ENCODE data around the gene SRSF12. TPM values are rescaled to one million over a fixed set of nuclear protein-coding genes. Genes with fewer than 3 reads are reported as not detected.

Gene SRSF12
- total and polyA plus RNA-seq, 2 donors (not counting 3 experiments of a cell fraction or from before 2014, with no cell fraction given) = 0.07 to 0.18 TPM

DNA sequence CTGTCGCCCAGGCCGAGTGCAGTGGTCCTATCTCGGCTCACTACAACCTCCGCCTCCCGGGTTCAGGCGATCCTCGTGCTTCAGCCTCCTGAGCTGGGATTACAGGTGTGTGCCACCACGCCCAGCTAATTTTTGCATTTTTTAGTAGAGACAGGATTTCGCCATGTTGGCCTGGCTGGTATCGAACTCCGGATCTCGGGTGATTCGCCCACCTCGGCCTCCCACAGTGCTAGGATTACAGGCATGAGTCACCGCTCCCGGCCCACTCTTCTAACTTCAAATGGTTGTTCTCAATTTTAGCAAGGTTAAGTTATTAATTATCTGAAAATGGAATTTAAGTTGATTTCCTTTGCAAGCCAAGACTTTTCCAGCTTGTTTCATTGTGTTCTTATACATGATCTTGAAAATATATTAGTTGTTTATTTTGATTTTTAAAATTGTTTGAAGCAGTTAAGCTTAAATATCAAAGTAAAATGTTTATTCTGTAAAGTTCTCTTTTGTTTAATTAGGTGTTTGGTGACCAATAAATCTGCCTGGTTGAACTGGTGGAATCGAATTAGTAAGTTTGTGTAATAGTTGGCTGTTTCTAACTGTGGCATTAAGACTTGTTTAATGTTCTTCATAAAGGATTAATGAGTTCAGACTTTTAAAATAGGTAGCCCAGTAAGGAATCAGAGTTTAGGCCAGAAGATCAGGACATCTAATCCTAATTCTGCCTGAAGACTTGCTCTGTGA, 30.3 kb upstream of the SRSF12 start:
- Histone ChIP-seq H3K36me3 (ENCODE audit: control insufficient read depth in 2 of 2, extremely low read depth in 1 of 2, insufficient read depth in 2 of 2, low read length in 2 of 2) (no peaks in the 10 kb centered on the region), H3K4me2 (ENCODE audit: insufficient read depth, low read length) (no peak overlapping the region), H3K4me1 (ENCODE audit: control insufficient read depth, extremely low read depth, insufficient read depth, low read length) (peaks cover 10% of the 10 kb centered on the region), H3K27me3 (ENCODE audit: control insufficient read depth in 2 of 2, insufficient read depth in 2 of 2, low read length in 2 of 2) (peaks cover 5 to 7% of the 10 kb centered on the region in 2 experiments), H3K27ac (ENCODE audit: insufficient read depth, low read depth, low read length) (no peak overlapping the region), H3K79me2 (ENCODE audit: control insufficient read depth, insufficient read depth, low read length) (peaks cover 4% of the 10 kb centered on the region), H3K9ac (replicated peaks; ENCODE audit: extremely low read depth, insufficient read depth, low read length) (no peak overlapping the region), H2AFZ (ENCODE audit: low read depth, low read length) (no peak overlapping the region), H3K4me3 (replicated peaks in 1 of 3; ENCODE audit: insufficient read depth in 1 of 3, low read depth in 1 of 3, low read length in 3 of 3) (no peak overlapping the region), H3K9me1 (replicated peaks; ENCODE audit: control insufficient read depth, extremely low read depth, insufficient read depth, low read length) (no peaks in the 10 kb centered on the region), H4K20me1 (replicated peaks; ENCODE audit: control insufficient read depth, extremely low read depth, insufficient read depth, low read length) (no peaks in the 10 kb centered on the region), H3K9me3 (replicated peaks; ENCODE audit: control insufficient read depth, insufficient read depth, low read length) (no peaks in the 10 kb centered on the region)
- intact Hi-C loops (cut with micrococcal nuclease) (loop anchor here (5.0 kb wide), 1 partner anchor 204 kb away; the partner anchor contains the start of gene UBE2J1), dilution Hi-C loops (cut with MboI; ENCODE audit: extremely low pct_ligation_motif_present, low sequenced_read_pairs) (no loop called here)
- no TSS peak for BruUV-seq (replicated peaks)
- ChIA-PET CTCF (interaction anchor here (0.7 to 1.9 kb wide), 4 partner anchors 25 to 224 kb away, joined by 3 to 6 read pairs (median 4); no protein-coding TSS in a partner anchor), POLR2A (interaction anchor here (0.7 to 1.8 kb wide), 2 partner anchors 35 to 68 kb away, joined by 3 to 4 read pairs; partner anchors contain the start of gene PNRC1)
- DNase-seq (ENCODE audit: low read depth, low spot score) (no peak), FAIRE-seq (peak; percentile 40)
- TF ChIP-seq POLR2AphosphoS5 (IDR thresholded peaks at IDR 0.05; ENCODE audit: insufficient read depth, low read depth, low read length) = no peak

DNA sequence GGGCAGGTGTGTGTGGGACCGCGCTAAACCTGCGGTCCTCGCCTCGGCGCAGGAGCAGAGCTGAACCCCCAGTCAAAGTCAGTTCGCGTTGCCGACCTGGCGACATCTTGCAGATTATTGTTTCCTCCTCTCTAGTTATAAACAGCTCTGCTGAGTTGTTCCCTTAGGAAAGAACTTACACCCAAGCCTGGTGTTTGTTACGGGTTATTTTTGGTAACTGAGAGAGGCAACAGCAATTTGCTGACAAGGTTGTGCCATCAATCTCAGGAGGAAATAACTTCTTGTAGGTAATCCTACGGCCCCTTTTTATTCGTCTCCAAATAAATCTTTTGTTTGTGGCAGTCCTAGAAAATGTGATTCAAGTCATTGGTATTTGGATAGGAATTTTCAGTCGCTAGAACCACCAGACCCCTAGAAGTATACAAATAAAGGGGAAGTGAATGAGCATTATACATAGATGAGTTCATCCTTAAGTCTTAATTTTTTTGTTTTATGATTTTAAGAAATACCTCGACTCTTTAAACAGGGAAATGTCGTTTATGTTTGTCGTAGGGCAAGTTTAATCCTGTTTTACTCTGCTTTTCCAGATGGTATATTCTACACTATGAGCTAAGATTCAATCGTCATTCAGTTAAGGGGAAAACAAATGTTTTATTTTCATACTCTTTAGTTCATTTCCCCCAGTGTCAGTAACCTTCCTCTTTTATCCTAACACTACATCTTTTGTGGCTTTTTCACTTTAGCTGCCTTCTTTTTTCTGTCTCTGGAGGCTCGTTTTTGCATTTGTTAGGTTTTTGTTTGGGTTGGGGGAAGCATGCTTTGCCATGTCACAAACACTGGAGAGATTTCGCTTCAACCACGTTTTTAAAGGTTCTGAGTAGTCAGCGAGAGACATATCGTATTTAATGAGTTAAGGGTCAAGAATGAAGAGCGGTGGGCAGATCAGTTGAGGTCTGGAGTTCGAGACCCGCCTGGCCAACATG, 29.1 kb upstream of the SRSF12 start:
- peak overlapping the region; percentile 97 for H2AFZ ChIP-seq (ENCODE audit: low read depth, low read length)
- no peaks in the 10 kb centered on the region for H3K36me3 ChIP-seq (ENCODE audit: control insufficient read depth in 2 of 2, extremely low read depth in 1 of 2, insufficient read depth in 2 of 2, low read length in 2 of 2)
- peaks cover 4% of the 10 kb centered on the region for H3K79me2 ChIP-seq (ENCODE audit: control insufficient read depth, insufficient read depth, low read length)
- dilution Hi-C loops (cut with MboI; ENCODE audit: extremely low pct_ligation_motif_present, low sequenced_read_pairs) = no loop called here
- CTCF ChIA-PET = interaction anchor here (1.1 to 2.7 kb wide), 8 partner anchors 10 to 225 kb away, joined by 3 to 18 read pairs (median 6); no protein-coding TSS in a partner anchor
- TF ChIP-seq, protein P1, sequence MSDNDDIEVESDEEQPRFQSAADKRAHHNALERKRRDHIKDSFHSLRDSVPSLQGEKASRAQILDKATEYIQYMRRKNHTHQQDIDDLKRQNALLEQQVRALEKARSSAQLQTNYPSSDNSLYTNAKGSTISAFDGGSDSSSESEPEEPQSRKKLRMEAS (IDR thresholded peaks at IDR 0.05; ENCODE audit: insufficient read depth, insufficient read length) = no peak
- TF ChIP-seq POLR2AphosphoS5 (IDR thresholded peaks at IDR 0.05; ENCODE audit: insufficient read depth, low read depth, low read length) (no peak), GATA2 (IDR thresholded peaks at IDR 0.05; ENCODE audit: insufficient read depth, insufficient read length, low read depth, low read length) (no peak), POLR2A (IDR thresholded peaks at IDR 0.05; ENCODE audit: low read depth, low read length) (no peak), FOS (IDR thresholded peaks at IDR 0.05; ENCODE audit: borderline replicate concordance, insufficient read depth, low read length) (no peak), JUN (IDR thresholded peaks at IDR 0.05; ENCODE audit: borderline replicate concordance, insufficient read depth, insufficient read length, low read depth) (no peak), EZH2 (IDR thresholded peaks at IDR 0.05; ENCODE audit: borderline replicate concordance, low read depth, low read length, severe bottlenecking) (no peak), MYC (IDR thresholded peaks at IDR 0.05; ENCODE audit: low read depth, low read length) (no peak)
- TF ChIP-seq, protein P2, sequence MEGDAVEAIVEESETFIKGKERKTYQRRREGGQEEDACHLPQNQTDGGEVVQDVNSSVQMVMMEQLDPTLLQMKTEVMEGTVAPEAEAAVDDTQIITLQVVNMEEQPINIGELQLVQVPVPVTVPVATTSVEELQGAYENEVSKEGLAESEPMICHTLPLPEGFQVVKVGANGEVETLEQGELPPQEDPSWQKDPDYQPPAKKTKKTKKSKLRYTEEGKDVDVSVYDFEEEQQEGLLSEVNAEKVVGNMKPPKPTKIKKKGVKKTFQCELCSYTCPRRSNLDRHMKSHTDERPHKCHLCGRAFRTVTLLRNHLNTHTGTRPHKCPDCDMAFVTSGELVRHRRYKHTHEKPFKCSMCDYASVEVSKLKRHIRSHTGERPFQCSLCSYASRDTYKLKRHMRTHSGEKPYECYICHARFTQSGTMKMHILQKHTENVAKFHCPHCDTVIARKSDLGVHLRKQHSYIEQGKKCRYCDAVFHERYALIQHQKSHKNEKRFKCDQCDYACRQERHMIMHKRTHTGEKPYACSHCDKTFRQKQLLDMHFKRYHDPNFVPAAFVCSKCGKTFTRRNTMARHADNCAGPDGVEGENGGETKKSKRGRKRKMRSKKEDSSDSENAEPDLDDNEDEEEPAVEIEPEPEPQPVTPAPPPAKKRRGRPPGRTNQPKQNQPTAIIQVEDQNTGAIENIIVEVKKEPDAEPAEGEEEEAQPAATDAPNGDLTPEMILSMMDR (IDR thresholded peaks at IDR 0.05; ENCODE audit: extremely low read depth in 1 of 2, insufficient read depth in 1 of 2, low read depth in 1 of 2, low read length in 2 of 2) = no peak
- H3K9me3 ChIP-seq (replicated peaks; ENCODE audit: control insufficient read depth, insufficient read depth, low read length) = no peaks in the 10 kb centered on the region
- H3K9me1 ChIP-seq (replicated peaks; ENCODE audit: control insufficient read depth, extremely low read depth, insufficient read depth, low read length) = no peaks in the 10 kb centered on the region
- H4K20me1 ChIP-seq (replicated peaks; ENCODE audit: control insufficient read depth, extremely low read depth, insufficient read depth, low read length) = no peaks in the 10 kb centered on the region
- FAIRE-seq (peak; percentile 70), DNase-seq (ENCODE audit: low read depth, low spot score) (peak; percentile 47)
- TSS peak; percentile 53 for BruUV-seq (replicated peaks)
- H3K4me1 ChIP-seq (ENCODE audit: control insufficient read depth, extremely low read depth, insufficient read depth, low read length) = peaks cover 10% of the 10 kb centered on the region
- H3K27me3 ChIP-seq (ENCODE audit: control insufficient read depth in 2 of 2, insufficient read depth in 2 of 2, low read length in 2 of 2) = peaks cover 5 to 7% of the 10 kb centered on the region in 2 experiments
- H3K4me3 ChIP-seq (replicated peaks in 1 of 3; ENCODE audit: insufficient read depth in 1 of 3, low read depth in 1 of 3, low read length in 3 of 3) = peak overlapping the region; percentile 52 to 83 (median 79)
- POLR2A ChIA-PET = interaction anchor here (1.2 to 2.0 kb wide), 4 partner anchors 9 to 205 kb away, joined by 3 to 7 read pairs (median 4); partner anchors contain the start of genes PNRC1 and UBE2J1
- intact Hi-C loops (cut with micrococcal nuclease) = loop anchor here (1.0 to 5.0 kb wide), 4 partner anchors 67 to 205 kb away; partner anchors contain the start of genes PNRC1, RNGTT and UBE2J1
- H3K27ac ChIP-seq (ENCODE audit: insufficient read depth, low read depth, low read length) = peak overlapping the region; percentile 72
- H3K9ac ChIP-seq (replicated peaks; ENCODE audit: extremely low read depth, insufficient read depth, low read length) = peak overlapping the region; percentile 81
- H3K4me2 ChIP-seq (ENCODE audit: insufficient read depth, low read length) = peak overlapping the region; percentile 62

Data from endothelial cell of umbilical vein (primary cell).